ENCODE data around the gene SYNE4. TPM values are rescaled to one million over a fixed set of nuclear protein-coding genes. Genes with fewer than 3 reads are reported as not detected.

SYNE4 gene
- total and polyA plus RNA-seq, 2 donors (not counting 3 experiments of a cell fraction or from before 2014, with no cell fraction given): 0.46 to 0.62 TPM

DNA sequence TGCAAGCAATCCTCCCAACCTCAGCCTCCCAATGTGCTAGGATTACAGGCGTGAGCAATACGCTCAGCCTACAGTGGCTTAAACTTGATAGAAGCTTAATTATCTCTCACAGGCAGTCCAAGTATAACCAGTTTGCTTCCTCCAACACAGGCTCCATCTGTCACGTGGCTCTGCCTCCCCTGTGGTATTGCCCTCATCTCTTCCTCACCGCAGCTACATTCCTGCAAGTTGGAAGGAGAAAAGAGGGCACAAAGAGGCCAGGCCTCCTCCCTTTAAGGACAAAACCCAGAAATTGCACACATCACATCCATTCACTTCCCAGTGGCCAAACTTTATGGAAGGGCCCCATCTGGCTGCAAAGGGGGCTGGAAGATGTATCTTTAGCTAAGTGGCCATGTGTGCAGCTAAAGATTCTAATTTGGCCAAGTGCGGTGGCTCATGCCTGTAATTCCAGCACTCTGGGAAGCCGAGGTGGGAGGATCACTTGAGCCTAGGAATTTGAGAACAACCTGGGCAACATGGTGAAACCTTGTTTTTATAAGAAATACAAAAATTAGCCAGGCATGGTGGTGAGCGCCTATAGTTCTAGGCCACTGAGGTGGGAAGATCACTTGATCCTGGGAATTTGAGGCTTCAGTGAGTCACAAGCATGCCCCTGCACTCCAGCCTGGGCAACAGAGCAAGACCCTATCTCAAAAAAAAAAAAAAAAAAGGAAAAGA is 16.7 kb downstream of the SYNE4 start:
- Histone ChIP-seq H3K4me2 (ENCODE audit: insufficient read depth, low read length) (no peak overlapping the region), H2AFZ (ENCODE audit: low read depth, low read length) (no peak overlapping the region), H3K4me1 (ENCODE audit: control insufficient read depth, extremely low read depth, insufficient read depth, low read length) (peaks cover 10% of the 10 kb centered on the region), H3K9me1 (replicated peaks; ENCODE audit: control insufficient read depth, extremely low read depth, insufficient read depth, low read length) (no peaks in the 10 kb centered on the region), H3K4me3 (replicated peaks in 1 of 3; ENCODE audit: insufficient read depth in 1 of 3, low read depth in 1 of 3, low read length in 3 of 3) (no peak overlapping the region), H3K79me2 (ENCODE audit: control insufficient read depth, insufficient read depth, low read length) (peaks cover 2% of the 10 kb centered on the region), H3K9ac (replicated peaks; ENCODE audit: extremely low read depth, insufficient read depth, low read length) (no peak overlapping the region), H3K36me3 (ENCODE audit: control insufficient read depth in 2 of 2, extremely low read depth in 1 of 2, insufficient read depth in 2 of 2, low read length in 2 of 2) (no peaks in the 10 kb centered on the region), H4K20me1 (replicated peaks; ENCODE audit: control insufficient read depth, extremely low read depth, insufficient read depth, low read length) (no peaks in the 10 kb centered on the region), H3K9me3 (replicated peaks; ENCODE audit: control insufficient read depth, insufficient read depth, low read length) (no peaks in the 10 kb centered on the region), H3K27ac (ENCODE audit: insufficient read depth, low read depth, low read length) (no peak overlapping the region), H3K27me3 (ENCODE audit: control insufficient read depth in 2 of 2, insufficient read depth in 2 of 2, low read length in 2 of 2) (peaks cover 0 to 4% of the 10 kb centered on the region in 2 experiments)
- no peak for FAIRE-seq
- ChIA-PET CTCF (interaction anchor here (0.6 to 1.0 kb wide), 2 partner anchors 10 to 361 kb away, joined by 3 read pairs; no protein-coding TSS in a partner anchor), POLR2A (no interaction called here)
- DNase-seq (ENCODE audit: low read depth, low spot score): no peak
- BruUV-seq (replicated peaks): no TSS peak
- TF ChIP-seq, protein P1, sequence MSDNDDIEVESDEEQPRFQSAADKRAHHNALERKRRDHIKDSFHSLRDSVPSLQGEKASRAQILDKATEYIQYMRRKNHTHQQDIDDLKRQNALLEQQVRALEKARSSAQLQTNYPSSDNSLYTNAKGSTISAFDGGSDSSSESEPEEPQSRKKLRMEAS (IDR thresholded peaks at IDR 0.05; ENCODE audit: insufficient read depth, insufficient read length): no peak
- no peak for TF ChIP-seq POLR2AphosphoS5 (IDR thresholded peaks at IDR 0.05; ENCODE audit: insufficient read depth, low read depth, low read length)
- no peak for TF ChIP-seq EZH2 (IDR thresholded peaks at IDR 0.05; ENCODE audit: borderline replicate concordance, low read depth, low read length, severe bottlenecking)
- TF ChIP-seq MYC (IDR thresholded peaks at IDR 0.05; ENCODE audit: low read depth, low read length): no peak
- TF ChIP-seq, protein P2, sequence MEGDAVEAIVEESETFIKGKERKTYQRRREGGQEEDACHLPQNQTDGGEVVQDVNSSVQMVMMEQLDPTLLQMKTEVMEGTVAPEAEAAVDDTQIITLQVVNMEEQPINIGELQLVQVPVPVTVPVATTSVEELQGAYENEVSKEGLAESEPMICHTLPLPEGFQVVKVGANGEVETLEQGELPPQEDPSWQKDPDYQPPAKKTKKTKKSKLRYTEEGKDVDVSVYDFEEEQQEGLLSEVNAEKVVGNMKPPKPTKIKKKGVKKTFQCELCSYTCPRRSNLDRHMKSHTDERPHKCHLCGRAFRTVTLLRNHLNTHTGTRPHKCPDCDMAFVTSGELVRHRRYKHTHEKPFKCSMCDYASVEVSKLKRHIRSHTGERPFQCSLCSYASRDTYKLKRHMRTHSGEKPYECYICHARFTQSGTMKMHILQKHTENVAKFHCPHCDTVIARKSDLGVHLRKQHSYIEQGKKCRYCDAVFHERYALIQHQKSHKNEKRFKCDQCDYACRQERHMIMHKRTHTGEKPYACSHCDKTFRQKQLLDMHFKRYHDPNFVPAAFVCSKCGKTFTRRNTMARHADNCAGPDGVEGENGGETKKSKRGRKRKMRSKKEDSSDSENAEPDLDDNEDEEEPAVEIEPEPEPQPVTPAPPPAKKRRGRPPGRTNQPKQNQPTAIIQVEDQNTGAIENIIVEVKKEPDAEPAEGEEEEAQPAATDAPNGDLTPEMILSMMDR (IDR thresholded peaks at IDR 0.05; ENCODE audit: extremely low read depth in 1 of 2, insufficient read depth in 1 of 2, low read depth in 1 of 2, low read length in 2 of 2): no peak
- TF ChIP-seq FOS (IDR thresholded peaks at IDR 0.05; ENCODE audit: borderline replicate concordance, insufficient read depth, low read length): no peak
- TF ChIP-seq GATA2 (IDR thresholded peaks at IDR 0.05; ENCODE audit: insufficient read depth, insufficient read length, low read depth, low read length): no peak
- TF ChIP-seq JUN (IDR thresholded peaks at IDR 0.05; ENCODE audit: borderline replicate concordance, insufficient read depth, insufficient read length, low read depth): no peak
- TF ChIP-seq POLR2A (IDR thresholded peaks at IDR 0.05; ENCODE audit: low read depth, low read length): no peak
- intact Hi-C loops (cut with micrococcal nuclease) (no loop called here), dilution Hi-C loops (cut with MboI; ENCODE audit: extremely low pct_ligation_motif_present, low sequenced_read_pairs) (no loop called here)

Data from endothelial cell of umbilical vein (primary cell).